HG02981 (cell line): ENCODE results near the gene RIMKLA.

Source experiments
- ATAC-seq: cut with Tn5 transposase; IDR thresholded peaks from one replicate; pipeline ENCODE4 v1.9.1; 2021; ENCODE audit warnings: mild to moderate bottlenecking, moderate library complexity; ENCODE audit not compliant: unreplicated experiment

RIMKLA gene

GRCh38 chr1:42424201-42424600 lies 43.6 kb downstream of the RIMKLA start:
- no peak for ATAC-seq

DNA sequence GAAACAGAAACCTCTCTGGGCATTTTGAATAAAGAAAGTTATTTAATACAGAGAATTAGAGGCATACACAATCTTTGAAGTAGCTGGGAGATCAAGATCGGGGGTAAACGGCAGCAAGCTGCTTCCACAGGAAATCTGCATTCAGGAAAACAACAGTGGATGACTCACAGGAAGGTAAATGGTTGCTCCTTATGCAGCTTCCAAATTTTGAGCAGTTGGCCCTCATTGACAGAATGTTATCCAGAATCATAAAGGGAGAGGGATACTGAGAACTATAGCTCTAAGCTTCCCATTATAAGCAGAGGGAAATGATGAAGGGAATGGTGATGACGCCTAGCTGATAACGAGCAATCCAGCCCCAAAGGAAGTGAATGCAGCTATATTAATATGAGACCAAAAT lies 46.6 kb downstream of the RIMKLA start:
- no peak for ATAC-seq

GRCh38 chr1:42429603-42430002 lies 49.0 kb downstream of the RIMKLA start:
- ATAC-seq: no peak

DNA sequence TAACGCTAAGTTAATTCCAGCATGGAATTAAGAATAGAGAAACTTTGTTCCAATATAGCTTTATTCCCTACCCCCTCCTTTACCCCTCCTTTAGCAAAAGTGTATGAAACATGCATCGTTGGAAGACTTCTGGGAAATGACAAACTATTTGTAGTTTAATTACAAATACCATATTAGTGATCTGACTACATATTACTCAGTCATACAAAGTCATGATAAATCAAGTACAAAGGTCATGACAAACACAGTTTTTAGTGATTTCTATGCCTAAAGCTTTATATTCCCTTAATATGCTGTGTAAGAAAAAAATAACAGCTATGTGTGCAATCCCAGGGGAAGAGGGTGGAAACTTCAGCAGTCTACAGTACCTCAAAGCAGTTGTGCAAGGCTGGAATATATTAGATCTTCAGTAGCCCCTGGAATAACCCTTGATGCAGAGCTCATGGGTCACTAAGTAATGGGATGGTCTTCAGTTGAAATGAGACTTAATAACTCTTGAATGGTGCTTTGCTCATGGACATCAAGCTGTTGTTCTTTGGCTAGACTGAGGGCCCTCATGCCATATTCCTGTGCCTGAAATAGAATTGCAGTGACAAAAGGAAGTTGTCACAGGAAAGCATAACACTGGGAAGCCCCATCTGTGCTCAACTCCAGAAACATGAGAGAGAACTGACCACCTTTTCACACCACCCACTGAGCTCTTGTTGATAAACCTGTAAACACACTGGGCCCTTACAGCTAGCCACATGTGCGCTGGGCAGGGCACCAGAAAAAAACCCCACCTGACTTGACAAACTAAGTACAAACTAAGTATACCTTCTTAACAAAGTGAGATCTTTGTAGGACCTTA lies 49.9 kb downstream of the RIMKLA start:
- ATAC-seq: no peak

- no peak for ATAC-seq
Observed at GRCh38 chr1:42431514-42431913, 50.9 kb downstream of the RIMKLA start.

DNA sequence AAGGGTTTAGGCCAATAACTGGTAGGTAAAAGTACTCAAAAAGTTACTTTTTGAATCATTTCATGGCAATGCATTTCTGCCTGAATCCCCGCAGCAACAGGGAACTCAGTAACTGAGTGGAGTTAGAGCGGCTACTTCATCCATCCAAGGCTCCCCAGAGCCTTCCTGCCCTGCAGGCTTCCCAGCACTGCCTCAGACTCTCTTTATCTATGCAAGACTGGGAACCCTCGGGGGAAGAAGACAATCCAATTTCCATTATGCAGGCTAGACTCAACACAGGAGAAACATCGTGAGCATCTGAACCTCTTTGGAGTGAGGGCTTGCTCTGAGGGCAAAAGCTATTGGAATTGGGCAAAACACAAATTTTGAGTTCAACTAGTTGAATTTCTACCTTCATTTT lies 52.1 kb downstream of the RIMKLA start:
- no peak for ATAC-seq

DNA sequence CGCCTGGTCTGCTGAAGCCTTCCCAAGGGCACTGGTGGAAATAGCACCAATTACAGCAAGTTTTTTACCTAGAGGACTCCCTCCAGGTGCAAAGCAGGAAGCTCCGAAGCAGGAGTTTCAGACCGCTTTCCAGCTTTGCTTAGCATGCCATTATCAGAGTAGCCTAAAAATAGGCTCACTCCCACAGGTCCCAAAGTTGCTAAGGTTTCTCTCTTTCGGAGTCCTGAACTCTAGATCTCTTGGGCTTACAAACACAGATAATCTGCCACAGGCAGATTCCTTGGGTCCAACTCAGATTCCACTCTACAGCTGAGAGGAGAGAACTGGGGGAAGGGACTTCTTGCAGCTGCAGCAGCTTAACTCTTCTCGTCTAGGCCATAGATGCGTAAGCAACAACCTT lies 52.8 kb downstream of the RIMKLA start:
- ATAC-seq: no peak

DNA sequence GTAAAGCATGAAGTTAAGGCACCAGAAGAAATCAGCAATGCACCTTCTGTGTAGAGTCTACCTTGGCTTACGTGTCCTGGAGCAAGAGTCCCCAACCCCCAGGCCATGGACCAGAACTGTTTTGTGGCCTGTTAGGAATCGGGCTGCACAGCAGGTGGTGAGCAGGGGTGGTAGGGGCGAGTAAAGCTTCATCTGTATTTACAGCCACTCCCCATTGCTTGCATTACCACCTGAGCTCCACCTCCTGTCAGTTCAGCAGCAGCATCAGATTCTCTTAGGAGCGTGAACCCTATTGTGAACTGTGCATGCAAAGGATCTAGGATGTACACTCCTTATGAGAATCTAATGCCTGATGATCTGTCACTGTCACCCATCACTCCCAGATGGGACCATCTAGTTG lies 53.7 kb downstream of the RIMKLA start:
- no peak for ATAC-seq

- no peak for ATAC-seq
Observed at GRCh38 chr1:42439940-42440339, 59.3 kb downstream of the RIMKLA start.

DNA sequence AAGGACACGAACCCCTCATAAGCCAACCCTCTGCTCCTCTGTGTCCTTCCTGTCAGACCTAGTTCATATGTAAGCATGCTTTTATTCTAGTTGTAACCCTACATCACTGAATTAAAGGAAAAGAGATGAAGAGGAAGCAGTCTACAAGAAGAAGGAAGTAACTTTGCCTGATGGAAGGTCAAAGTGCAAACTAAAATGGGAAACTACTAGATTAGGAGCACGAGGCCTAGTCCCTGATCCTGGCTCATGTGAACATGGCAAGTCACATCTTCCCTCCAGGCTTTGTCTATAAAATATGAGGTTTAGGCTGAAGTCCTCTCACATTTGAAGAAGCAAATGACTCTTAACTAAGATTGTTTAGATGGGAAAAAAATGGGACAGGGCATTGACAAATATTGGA lies 62.1 kb downstream of the RIMKLA start:
- ATAC-seq: no peak

DNA sequence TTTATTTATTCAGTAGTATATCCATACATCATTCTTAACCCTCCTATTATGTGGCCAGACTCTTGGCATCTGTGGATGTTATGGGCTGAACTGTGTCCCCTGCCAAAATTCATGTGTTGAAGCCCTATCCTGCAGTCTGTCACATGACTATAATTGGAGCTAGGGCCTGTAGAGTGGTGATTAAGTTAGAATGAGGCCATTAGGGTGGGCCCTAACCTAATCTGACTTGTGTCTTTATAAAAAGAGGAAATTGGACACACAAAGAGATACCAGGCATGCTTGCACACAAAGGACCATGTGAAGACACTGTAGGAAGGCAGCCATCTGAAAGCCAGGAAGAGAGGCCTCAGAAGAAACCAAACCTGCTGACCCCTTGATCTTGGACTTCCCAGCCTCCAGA lies 68.7 kb downstream of the RIMKLA start:
- no peak for ATAC-seq

DNA sequence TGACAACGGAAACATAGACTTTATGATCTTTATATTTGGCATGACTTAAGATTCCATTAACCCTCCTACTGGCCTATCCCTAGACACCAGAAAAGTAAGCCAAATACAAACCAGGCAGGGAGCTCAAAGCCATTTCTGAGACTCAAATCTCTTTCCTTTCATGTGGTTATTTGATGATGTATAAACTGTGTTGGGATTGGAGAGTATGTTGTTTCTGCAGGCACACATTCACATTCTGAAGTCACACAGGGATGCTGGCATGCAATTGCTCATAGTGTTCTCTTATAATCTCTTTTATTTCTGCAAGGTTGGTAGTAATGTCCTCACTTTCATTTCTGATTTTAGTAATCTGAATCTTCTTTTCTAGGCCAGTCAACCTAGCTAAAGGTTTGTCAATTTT lies 69.5 kb downstream of the RIMKLA start:
- ATAC-seq: no peak

DNA sequence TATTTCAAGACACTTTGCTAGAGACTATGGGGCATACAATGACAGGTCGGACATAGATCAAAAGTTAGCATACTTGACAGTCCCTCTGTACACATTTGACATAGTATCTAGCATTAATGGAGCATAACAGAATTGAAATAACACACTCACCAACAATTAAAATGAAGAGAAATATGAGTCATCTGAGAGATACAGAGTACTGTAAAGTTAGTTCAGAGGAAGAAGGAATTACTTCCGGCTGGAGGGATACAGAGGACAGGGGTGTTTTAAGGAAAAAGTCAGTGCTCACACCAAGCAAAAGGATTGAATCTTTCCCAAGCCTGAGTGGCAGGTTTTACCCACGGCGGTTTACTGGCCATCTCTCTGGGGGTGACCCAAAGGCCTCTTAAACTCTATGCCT lies 72.8 kb downstream of the RIMKLA start:
- no peak for ATAC-seq

DNA sequence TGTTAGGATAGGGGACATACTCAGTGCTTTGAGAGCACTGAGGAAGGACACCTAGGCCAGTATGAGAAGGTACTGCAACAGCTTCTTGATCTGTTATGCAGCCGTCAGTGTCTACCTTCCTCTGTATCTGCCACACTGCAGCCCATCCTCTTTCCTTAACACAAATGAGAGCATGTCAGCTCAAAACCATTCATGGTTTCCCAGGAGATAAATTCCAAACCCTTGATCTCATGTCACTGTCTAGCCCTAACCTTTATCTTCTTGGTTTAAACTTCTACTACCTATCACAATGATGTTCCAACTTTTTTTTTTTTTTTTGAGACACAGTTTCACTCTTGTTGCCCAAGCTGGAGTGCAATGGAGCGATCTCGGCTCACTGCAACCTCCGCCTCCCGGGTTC lies 73.8 kb downstream of the RIMKLA start:
- ATAC-seq: no peak

DNA sequence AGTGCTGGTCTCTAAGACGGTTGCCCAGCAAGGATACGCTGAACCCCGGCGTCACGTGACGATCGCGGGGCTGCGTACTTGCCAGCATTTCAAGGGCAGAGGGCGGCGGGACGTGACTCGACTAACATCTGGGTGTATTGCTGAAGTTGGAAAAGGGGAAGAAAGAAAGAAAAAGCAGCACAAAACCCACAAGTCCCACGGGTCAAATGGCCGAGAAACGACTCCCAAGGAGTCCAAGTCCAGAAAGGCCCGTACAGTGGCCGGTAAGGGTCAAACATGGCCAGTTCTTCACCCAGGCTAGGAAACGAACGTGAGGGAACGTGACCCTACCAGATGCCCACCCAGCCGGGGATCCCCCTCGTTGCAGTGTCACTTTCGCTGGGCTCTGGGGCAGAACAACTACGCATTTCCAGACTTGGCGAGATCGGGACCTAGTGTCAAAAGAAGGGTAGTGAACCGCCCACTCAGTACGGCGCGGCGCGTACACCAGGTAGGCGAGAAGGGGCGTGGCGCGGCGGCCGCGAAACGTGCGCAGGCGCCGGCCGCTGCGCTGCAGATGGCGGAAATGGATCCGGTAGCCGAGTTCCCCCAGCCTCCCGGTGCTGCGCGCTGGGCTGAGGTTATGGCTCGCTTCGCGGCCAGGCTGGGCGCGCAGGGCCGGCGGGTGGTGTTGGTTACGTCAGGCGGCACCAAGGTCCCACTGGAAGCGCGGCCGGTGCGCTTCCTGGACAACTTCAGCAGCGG lies 75.6 kb downstream of the RIMKLA start, which contains the start of the genes PPCS and ZMYND12:
Gene PPCS (plus strand): TSS at position 534 of the 744 bp plus-strand sequence. CDS start 23 bp downstream, at position 557.
Gene ZMYND12 (minus strand): TSS at position 13 of the 744 bp plus-strand sequence. CDS start 25 bp downstream, outside the sequence.
- peak; percentile 79 for ATAC-seq

DNA sequence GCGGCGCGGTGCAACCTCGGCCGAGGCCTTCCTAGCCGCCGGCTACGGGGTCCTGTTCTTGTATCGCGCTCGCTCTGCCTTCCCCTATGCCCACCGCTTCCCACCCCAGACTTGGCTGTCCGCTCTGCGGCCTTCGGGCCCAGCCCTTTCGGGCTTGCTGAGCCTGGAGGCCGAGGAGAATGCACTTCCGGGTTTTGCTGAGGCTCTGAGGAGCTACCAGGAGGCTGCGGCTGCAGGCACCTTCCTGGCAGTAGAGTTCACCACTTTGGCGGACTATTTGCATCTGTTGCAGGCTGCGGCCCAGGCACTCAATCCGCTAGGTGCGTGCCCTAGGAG lies 76.1 kb downstream of the RIMKLA start:
- ATAC-seq: peak; percentile 42

- ATAC-seq: no peak
Observed at GRCh38 chr1:42461196-42461595, 80.6 kb downstream of the RIMKLA start.

- ATAC-seq: peak; percentile 98
Observed at GRCh38 chr1:42462828-42463763, 82.5 kb downstream of the RIMKLA start, which contains the start of gene CCDC30. TSS of gene CCDC30 (plus strand) at chr1:42463286. CDS start at chr1:42480552, 17,266 bp downstream.

DNA sequence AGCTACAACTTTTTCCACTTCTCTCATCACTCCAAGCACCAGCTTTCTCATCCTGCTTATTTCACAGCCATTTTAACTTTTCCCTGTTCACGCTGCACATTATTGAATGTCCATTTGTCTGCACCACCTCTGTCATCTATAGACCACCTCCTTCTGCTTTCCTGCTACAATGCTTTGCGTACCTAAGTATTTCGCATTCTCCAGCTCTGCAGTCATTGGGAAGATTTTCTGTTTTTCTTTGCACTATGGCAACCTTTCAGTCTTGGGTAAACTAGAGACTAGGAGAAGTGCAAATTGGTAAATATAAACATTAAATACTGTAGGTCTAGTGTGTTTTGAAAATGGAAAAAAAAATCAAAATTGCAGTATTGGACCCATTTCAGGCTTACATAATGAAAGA lies 83.3 kb downstream of the RIMKLA start:
- ATAC-seq: no peak

DNA sequence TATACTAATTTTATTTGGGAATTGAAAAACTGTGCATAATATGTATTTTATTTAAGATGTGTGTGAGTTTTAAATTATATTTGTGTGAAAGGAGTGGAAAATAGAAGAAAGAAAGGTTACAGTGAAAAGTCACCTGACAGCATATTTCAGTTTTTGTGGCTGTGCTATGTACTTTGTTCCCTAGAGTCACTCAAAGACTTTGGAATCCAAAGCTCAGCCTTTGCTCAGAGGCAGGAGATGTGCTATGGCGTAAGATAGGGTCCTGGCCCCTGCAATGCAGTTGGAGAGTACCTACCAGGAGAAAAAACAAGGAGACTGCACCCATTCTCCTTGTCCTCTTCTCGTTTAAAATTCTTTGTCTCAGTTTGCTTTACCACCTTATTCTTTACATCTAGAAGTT lies 85.4 kb downstream of the RIMKLA start:
- ATAC-seq: no peak

DNA sequence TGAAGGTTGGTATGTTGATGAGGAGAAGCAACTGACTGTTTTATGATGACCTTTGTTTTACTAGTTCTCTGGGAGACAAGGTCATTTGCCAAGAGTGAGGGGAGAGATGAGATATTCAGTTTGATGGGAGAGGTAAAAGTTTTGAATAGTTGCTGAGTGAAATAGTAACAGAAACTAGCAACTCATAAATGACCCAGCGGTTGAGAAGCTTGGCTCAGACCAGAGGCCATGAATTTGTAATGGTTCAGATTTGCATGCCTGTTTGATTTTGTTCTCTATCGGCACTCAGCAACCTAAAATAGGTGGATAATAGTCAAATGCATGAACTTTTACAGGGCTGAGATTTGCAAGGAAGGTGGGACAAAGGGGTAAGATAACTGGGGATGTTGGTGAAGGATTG lies 89.1 kb downstream of the RIMKLA start:
- ATAC-seq: no peak
